SKM-1 (cell line): ENCODE measurements around the gene EEIG1.

Source experiments
- DNase-seq: peaks from one replicate; lab custom pipeline; 2025; ENCODE audit not compliant: unreplicated experiment; lab: John Stamatoyannopoulos, UW

Gene EEIG1

GRCh38 chr9:127961155-127961490 lies 19.7 kb downstream of the EEIG1 start:
- DNase-seq = no peak

GRCh38 chr9:127960410-127961154 lies 20.2 kb downstream of the EEIG1 start:
- DNase-seq = no peak

- no peak for DNase-seq
Measured at GRCh38 chr9:127959841-127960409, 20.9 kb downstream of the EEIG1 start.

- no peak for DNase-seq
Measured at GRCh38 chr9:127959398-127959797, 21.4 kb downstream of the EEIG1 start.

- DNase-seq = no peak
Measured at GRCh38 chr9:127958728-127959127, 22.1 kb downstream of the EEIG1 start.

- no peak for DNase-seq
Measured at GRCh38 chr9:127955294-127956015, 25.3 kb downstream of the EEIG1 start.

GRCh38 chr9:127954831-127955293 lies 25.9 kb downstream of the EEIG1 start:
- no peak for DNase-seq

GRCh38 chr9:127953768-127954505 lies 26.9 kb downstream of the EEIG1 start:
- no peak for DNase-seq

- no peak for DNase-seq
Measured at GRCh38 chr9:127953154-127953553, 27.6 kb downstream of the EEIG1 start.

GRCh38 chr9:127950513-127951289 lies 30.1 kb downstream of the EEIG1 start:
- no peak for DNase-seq

GRCh38 chr9:127949827-127950512 lies 30.8 kb downstream of the EEIG1 start:
- DNase-seq = no peak

GRCh38 chr9:127947841-127948710 lies 32.7 kb downstream of the EEIG1 start:
- no peak for DNase-seq

GRCh38 chr9:127946728-127947127 lies 34.1 kb downstream of the EEIG1 start:
- DNase-seq = no peak

GRCh38 chr9:127945942-127946341 lies 34.8 kb downstream of the EEIG1 start:
- DNase-seq = no peak

GRCh38 chr9:127945338-127945737 lies 35.5 kb downstream of the EEIG1 start:
- no peak for DNase-seq

GRCh38 chr9:127944586-127945218 lies 36.1 kb downstream of the EEIG1 start:
- DNase-seq = no peak

- peak; percentile 64 for DNase-seq
Measured at GRCh38 chr9:127943731-127944144, 37.1 kb downstream of the EEIG1 start.

GRCh38 chr9:127943011-127943662 lies 37.7 kb downstream of the EEIG1 start:
- no peak for DNase-seq
